CD4-positive, alpha-beta T cell treated with Interleukin-17A for 4 hours (primary cell): ENCODE measurements around the gene DGLUCY.
"Not testable (repeated sequence)": the region's sequence is repeated elsewhere in the genome, so short reads cannot be mapped to it uniquely, and the experiment has no call there.

Experiments used
- DNase-seq: peaks from one replicate; pipeline ENCODE4 v3.0.0-alpha.2; 2020; ENCODE audit warnings: mixed read lengths

Gene DGLUCY

DNA sequence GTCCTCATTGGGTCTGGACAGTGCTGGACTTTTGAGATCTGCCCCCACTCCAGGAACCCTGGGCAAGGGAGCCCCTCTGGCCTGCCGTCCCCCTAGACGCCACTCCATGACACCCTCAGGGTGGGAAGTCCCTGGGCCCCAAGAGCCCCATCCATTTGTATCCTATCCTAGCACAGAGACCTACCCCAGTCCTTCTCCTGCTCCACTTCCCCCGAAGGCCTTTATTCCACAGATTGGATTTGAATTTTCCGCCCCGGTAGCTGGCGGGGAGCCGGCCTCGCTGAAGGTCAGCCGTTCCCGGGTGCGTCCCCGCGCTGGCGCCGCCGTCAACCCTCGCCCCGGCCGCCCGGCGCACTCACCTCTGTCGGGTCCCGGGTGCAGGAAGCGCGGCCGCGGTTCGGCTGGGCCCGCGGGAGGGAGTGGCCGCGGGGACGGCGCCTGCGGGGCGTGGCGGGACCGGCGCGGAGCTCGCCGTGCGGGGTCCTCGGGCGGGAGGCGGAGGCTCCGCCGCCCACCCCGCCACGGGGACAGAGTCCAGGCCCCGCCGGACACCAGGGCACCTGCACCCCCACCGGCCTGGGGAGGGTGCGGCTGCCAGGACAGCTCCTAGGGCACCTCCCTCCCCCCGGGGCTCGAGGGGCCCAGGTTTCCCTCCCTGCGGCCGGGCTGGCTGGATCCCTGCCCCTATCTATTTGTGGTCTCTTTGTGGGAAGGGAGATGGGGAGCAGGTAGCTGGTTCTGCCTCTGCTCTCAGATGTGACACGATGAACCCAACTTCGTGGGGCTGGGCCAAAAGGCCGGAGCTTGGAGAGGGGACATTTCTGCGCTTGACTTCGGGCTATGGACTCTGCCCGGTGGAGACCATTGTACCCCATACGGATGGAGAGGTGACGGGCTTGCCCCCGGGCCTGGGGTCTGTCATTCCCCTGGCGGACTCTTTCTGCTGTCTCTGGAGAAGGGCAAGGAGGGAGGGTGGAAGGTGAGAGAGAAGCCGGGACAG is 150.6 kb downstream of the DGLUCY start:
- peak; percentile 57 for DNase-seq

DNA sequence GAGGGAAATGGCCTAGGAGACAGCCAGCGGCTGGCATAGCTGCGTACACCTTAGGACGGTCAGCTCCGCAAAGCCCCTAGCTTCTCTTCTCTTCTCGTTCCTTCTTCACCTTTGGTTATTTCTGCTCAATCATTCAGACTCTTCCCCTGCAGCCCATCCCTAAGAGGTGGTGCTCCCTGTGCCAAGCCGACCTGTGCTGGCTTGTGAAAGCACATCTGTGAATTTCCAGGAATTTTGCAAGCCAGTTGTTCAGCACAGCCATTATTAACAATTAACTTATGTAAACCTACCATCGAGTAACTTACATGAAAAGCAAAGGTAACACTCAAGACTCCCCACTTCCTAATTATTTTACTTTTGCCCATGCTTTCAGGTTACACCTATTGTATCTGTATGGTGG is 151.5 kb downstream of the DGLUCY start:
- DNase-seq = no peak

DNA sequence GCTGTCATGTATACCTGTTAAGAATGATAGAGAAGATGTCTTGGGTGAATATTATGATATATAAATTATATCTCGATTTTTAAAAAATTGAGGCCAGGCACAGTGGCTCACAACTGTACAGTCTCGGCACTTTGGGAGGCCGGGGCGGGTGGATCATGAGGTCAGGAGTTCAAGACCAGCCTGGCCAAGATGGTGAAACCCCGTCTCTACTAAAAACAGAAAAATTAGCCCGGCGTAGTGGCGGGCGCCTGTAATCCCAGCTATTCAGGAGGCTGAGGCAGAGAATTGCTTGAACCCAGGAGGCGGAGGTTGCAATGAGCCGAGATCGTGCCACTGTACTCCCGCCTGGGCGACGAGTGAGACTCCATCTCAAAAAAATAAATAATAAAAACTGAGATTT is 152.4 kb downstream of the DGLUCY start:
- DNase-seq = not testable (repeated sequence)

DNA sequence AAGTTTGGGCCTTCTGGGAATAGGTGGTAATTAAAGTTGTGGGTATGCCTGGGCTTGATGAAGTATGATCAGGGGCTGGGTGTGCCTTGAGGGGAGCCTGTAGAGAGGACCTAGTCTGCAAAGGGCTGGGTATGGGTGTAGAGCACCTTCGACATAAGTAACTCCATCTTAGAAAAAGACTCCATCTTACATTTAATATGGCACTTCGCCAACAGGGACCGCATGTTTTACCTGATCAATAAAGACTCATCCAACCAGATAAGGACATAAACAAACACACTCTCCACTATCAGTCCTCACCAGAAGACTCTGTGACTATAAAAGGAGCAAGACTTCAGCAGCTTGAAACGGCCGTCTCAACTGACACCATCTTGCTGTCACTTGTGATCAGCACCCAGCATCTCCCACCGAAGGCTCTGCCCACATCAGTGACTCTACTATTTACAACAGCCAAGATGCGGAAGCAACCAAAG is 154.1 kb downstream of the DGLUCY start:
- no peak for DNase-seq

DNA sequence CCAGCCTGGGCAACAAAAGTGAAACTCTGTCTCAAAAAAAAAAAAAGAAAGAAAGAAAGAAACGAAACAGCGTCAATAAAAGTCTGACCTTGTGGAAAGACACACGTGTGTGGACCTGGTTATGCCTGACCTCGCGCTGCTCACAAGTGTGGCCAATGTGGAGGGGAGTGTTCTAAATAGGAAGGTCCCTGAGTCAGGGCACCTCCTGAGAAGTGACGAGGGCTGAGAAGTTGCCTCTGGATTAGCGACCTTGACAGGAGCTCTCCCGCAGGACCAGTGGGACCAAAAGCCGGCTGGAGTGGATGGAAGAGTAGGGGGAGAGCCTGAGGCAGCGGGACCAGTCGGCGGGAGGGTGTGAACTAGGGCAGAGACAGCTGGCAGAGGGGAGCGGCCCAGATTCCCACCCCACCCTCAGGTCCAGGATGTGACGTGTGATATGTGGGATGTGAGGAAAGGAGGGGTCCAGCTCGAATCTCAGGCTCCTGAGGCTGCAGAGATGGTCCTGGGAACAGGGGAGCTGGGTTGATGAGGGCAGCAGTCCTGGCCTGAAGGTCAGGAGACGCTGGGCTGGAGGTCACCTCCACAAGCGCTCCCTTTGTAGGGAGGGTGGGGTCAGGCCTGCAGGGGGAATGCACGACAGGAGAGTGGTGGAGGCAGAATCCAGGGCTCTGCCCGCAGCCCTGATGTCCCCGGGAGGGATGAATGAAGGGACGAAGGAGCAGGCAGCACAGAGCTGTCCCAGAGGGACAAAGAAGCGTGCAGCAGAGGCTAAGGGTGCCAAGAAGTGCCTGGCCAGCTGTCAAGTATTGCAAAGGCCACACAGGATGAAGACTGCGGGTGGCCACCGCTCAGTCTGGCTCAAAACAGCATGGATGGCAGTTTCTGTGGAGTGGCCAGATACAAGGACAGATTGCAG is 155.5 kb downstream of the DGLUCY start:
- DNase-seq = no peak

DNA sequence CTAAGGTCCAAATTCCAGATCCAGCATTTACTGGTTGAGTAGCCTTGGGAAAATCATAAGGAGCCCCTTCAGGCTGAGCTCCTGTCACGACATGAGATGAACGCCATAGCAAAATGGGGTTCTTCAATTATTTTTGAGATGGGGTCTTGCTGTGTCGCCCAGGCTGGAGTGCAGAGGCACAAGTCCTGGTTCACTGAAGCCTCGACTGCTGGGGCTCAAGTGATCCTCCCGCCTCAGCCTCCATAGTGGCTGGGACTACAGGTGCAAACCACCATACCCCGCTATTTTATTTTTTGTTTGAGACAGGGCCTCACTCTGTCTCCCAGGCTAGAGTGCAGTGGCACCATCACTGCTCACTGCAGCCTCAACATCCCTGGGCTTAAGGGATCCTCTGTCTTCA is 156.3 kb downstream of the DGLUCY start:
- no peak for DNase-seq

DNA sequence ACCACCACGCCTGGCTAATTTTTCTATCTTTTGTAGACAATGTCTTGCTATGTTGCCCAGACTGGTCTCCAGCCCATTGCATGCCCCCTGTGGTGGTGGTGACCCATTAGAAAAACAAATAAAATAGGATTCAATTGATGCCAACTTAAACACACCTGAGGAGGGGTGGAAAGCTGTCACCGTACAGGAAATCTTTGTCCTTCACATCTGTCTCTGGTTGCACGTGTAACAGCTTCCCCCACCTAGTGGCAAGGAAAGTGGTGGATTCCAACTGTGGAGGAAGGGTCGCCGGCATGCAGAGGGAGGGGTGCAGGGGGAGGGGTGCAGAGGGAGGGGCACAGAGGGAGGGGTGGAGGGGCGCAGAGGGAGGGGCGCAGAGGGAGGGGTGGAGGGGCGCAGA is 156.7 kb downstream of the DGLUCY start:
- DNase-seq = no peak

DNA sequence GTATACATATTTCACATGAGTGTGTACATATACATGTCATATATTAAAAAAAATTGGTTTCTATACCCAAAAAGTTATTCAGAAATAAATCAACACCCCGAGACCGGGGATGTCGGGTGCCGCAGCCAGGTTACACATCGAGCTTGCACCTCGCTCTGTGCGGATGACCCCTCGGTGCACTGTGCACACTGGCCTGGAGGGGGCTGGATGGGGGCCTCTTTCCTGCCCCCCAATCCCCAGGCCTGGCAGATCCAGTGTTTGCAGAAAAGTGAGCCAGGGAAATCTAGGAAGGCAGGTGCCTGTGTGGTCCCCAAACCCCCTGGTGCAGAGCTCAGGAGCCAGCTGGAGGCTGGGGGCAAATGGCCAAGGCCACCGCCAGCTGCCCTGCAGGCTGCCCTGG is 157.8 kb downstream of the DGLUCY start:
- DNase-seq = no peak

DNA sequence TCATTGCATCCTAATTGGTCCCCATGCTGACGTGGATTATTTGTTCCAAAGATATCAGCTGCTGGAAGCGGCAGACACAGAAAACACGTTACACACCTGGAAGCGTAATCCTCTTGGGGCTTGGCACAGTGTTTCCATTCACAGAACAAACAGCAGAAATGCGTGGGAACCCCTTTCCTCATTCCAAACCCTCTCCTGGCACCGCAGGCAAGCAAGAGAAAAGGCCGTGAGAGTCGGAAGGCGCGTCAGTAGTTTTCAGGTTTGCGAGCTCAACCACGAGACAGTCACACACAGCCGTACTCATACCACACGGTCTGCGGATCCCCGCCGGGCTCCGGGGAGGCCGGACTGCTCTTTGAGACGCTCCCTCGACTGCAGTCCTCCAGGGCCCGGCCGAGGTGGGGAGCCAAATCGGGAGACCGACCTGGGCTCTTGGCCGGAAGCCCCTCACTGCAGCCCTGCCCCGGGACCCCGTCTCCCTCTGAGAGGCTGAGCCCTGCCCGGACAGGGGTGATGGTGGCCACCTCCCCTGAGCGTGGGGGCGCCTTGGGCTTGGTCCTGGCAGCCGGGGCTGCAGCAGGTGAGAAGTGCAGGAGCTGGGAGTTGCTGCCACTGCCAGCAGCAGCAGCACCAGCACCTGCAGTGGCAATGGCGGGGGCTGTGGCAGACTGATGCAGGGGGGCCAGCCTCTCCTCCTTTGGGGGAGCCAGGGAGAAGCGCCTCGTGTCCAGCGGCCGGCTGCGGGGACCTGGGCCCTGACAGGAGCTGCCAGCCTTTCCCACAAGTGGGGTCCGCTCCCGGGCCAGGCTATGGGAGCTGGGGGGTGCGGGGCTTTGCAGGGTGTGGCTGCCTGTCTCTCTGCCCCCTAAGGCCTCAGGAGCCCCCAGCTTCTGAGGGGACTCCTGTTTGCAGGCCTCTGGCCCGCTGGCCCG is 158.7 kb downstream of the DGLUCY start:
- DNase-seq = no peak

DNA sequence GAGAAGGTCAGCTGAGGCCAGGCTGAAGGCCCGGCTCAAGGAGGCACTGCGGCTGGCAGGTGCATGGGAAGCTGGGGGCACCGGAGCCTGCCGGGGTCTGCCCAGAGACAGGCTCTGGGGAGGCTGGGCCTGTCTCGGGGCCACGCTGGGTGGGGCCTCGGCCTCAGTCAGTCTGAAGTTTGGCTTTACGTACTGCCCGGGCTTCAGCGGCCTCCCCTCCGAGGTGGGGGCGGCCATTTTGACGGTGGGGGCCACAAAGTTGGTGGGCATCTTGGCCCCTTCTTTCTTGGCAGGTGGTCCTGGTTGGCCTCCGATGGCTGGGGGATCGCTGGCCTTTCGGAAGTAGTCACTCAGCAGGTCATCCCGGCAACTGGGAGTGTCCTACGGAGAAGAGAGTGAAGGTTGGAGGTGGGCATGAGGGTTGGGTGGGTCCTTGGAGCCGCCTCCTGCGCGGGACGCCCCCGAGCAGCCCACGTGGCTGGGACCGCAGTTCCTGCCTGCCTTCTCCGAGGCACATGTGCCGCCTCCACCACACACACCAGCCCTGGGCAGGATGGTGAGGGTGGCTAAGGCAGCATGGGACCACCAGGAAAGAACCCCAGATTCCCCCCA is 159.5 kb downstream of the DGLUCY start:
- no peak for DNase-seq

DNA sequence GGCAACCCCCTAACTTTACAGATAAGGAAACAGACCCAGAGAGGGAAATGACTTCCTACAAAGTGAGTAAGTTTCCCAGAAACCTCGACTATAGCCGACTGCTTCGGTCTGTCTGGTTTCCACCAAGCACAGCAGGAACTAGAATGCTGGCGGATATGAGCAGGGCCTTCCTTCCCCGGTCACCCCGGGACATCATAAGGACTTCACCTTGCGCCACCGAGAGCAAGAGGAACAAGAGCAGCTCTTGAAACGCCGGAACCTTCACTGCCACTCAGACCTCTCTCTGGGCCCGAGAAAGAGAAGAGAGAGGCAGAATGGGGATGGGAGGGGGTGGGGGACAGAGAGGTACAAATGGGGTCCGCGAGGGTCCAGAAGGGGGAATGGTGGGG is 160.0 kb downstream of the DGLUCY start:
- no peak for DNase-seq

DNA sequence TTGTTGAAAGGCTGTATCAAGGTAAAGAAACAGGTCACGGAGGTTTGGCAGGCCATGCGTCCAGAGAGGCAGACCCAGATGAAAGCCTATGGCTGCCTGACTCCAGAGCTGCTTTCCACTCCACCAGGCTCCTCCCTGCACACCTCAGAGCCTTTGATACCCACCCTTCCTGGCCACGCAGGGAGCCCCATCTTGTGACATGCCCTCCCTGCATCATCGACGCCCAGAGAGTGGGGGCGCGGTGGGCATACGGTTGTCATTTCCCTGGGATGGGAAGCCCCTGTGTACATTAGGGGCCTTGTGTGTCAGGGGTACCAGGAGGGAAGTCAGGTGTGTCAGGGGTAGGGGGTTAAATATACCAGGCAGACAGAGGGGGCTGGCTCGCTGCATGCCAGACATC is 160.9 kb downstream of the DGLUCY start:
- no peak for DNase-seq
